HCT116 (cell line): ENCODE measurements around the gene PUSL1. TPM values are rescaled to one million over a fixed set of nuclear protein-coding genes. Genes with fewer than 3 reads are reported as not detected.

ENCODE experiments used
- ATAC-seq: fragments of 200-7000 bp; cut with Tn5 transposase; 2 replicates; pipeline ENCODE4 v1.9.1; 2020; ENCODE audit warnings: mild to moderate bottlenecking, moderate library complexity
- BruUV-seq: library from RNA; stranded (reverse); fragments of 400-500 nt; replicated peaks from 2 replicates; lab custom pipeline; 2021; lab: Mats Ljungman, UMichigan
- CTCF ChIA-PET: fragments of 300-600 bp; sonication (Branson Sonifier 250); formaldehyde crosslinking; loops from one replicate; lab custom pipeline; 2021; ENCODE audit warnings: antibody characterized with exemption; lab: Charles Lee
- POLR2A ChIA-PET: fragments of 300-600, 350-600 bp; sonication (Branson Sonifier 250); formaldehyde crosslinking; loops from one replicate; lab custom pipeline; 2021; ENCODE audit warnings: antibody characterized with exemption; lab: Charles Lee
- RAD21 ChIA-PET, 2 experiments: fragments of 300-600 bp; sonication (Branson Sonifier 250); formaldehyde crosslinking; loops; one replicate each; lab custom pipeline; 2023; ENCODE audit warnings: low total read pairs in 2 of 2; ENCODE audit not compliant: uncharacterized antibody in 2 of 2, unreplicated experiment in 2 of 2, low non-redundant PET in 1 of 2; lab: Charles Lee
- DNase-seq: peaks from one replicate; pipeline ENCODE4 v3.0.0-alpha.2; 2010; ENCODE audit warnings: low read depth, low spot score
- H2AFZ ChIP-seq: fragments of 200-600 bp; shearing (Covaris generic), sonication (generic); 2 replicates; pipeline ENCODE4 v1.6.1; 2017; ENCODE audit warnings: low read depth, mixed run types, mixed read lengths, antibody characterized with exemption, low read length; ENCODE audit not compliant: poor library complexity, severe bottlenecking
- H3K27ac ChIP-seq: 2 replicates; pipeline ENCODE4 v1.5.1; 2012; ENCODE audit warnings: low read depth, low read length
- H3K27me3 ChIP-seq: fragments of 200-600 bp; sonication (generic); 2 replicates; pipeline ENCODE4 v1.6.1; 2016; ENCODE audit warnings: mixed run types, low read length, mixed read lengths; ENCODE audit not compliant: insufficient read depth
- H3K36me3 ChIP-seq, 2 experiments: fragments of 200-500 bp in 1 of 2; fragments of 200-600 bp in 1 of 2; sonication (Bioruptor generic) in 1 of 2; sonication (generic) in 1 of 2; 2 replicates each; pipeline versions ENCODE4 v1.5.1 to v1.6.1; 2014 to 2016; ENCODE audit warnings: low read length in 2 of 2, inconsistent platforms in 1 of 2, mixed read lengths in 1 of 2, mixed run types in 1 of 2; ENCODE audit not compliant: insufficient read depth in 2 of 2, control insufficient read depth in 1 of 2
- H3K4me1 ChIP-seq, 2 experiments: fragments of 200-600 bp in 1 of 2; sonication (generic) in 1 of 2; 2 replicates each; pipeline versions ENCODE4 v1.5.1 to v1.6.1; 2012 to 2017; ENCODE audit warnings: low read length in 2 of 2, inconsistent platforms in 1 of 2, mild to moderate bottlenecking in 1 of 2, mixed read lengths in 1 of 2, mixed run types in 1 of 2, moderate library complexity in 1 of 2; ENCODE audit not compliant: insufficient read depth in 2 of 2, control insufficient read depth in 1 of 2
- H3K4me2 ChIP-seq: fragments of 200-600 bp; sonication (generic); 2 replicates; pipeline ENCODE4 v1.6.1; 2017; ENCODE audit warnings: mixed run types, low read length, mixed read lengths
- H3K4me3 ChIP-seq, 2 experiments: fragments of 200-600 bp in 1 of 2; sonication (generic) in 1 of 2; replicated peaks in 1 of 2; 2 replicates each; pipeline ENCODE4 v1.5.1; 2011 to 2016; ENCODE audit warnings: low read length in 2 of 2, control low read depth in 1 of 2, low read depth in 1 of 2, mild to moderate bottlenecking in 1 of 2, mixed read lengths in 1 of 2, mixed run types in 1 of 2
- H3K79me2 ChIP-seq: fragments of 200-600 bp; sonication (generic); 2 replicates; pipeline ENCODE4 v1.6.1; 2017; ENCODE audit warnings: mild to moderate bottlenecking, mixed run types, low read length, moderate library complexity, mixed read lengths; ENCODE audit not compliant: insufficient read depth
- H3K9ac ChIP-seq: fragments of 200-600 bp; sonication (generic); 2 replicates; pipeline ENCODE4 v1.6.1; 2016; ENCODE audit warnings: low read length, mixed read lengths
- H3K9me2 ChIP-seq: fragments of 200-600 bp; sonication (generic), shearing (Covaris generic); 2 replicates; pipeline ENCODE4 v1.6.1; 2017; ENCODE audit warnings: mixed run types, mild to moderate bottlenecking, moderate library complexity; ENCODE audit not compliant: insufficient read depth
- H3K9me3 ChIP-seq, 2 experiments: fragments of 200-500 bp in 1 of 2; fragments of 200-600 bp in 1 of 2; sonication (Bioruptor generic) in 1 of 2; sonication (generic) in 1 of 2; 2 replicates each; pipeline ENCODE4 v1.6.1; 2014 to 2017; ENCODE audit warnings: low read length in 2 of 2, mixed read lengths in 2 of 2, inconsistent platforms in 1 of 2, low read depth in 1 of 2, mild to moderate bottlenecking in 1 of 2, mixed run types in 1 of 2, moderate library complexity in 1 of 2; ENCODE audit not compliant: control insufficient read depth in 1 of 2, insufficient read depth in 1 of 2
- H4K20me1 ChIP-seq: fragments of 200-600 bp; sonication (generic), shearing (Covaris generic); 2 replicates; pipeline ENCODE4 v1.6.1; 2017; ENCODE audit warnings: mixed run types, mild to moderate bottlenecking, moderate library complexity; ENCODE audit not compliant: insufficient read depth
- EZH2 ChIP-seq: fragments of 200-600 bp; sonication (generic); IDR thresholded peaks from 2 replicates; pipeline ENCODE4 v1.6.1; 2017; ENCODE audit warnings: antibody characterized with exemption, mixed run types
- POLR2A ChIP-seq: IDR thresholded peaks from 2 replicates; pipeline ENCODE4 v1.7.0; 2011; ENCODE audit warnings: borderline replicate concordance; ENCODE audit not compliant: insufficient read depth, insufficient read length; ENCODE audit errors: extremely low read depth
- POLR2AphosphoS5 ChIP-seq: IDR thresholded peaks from 2 replicates; pipeline ENCODE4 v1.6.1; 2011; ENCODE audit warnings: mild to moderate bottlenecking, low read depth, low read length, moderate library complexity
- RAD21 ChIP-seq: IDR thresholded peaks from 2 replicates; pipeline ENCODE4 v1.6.1; 2012; ENCODE audit warnings: low read depth, mild to moderate bottlenecking
- SIN3A ChIP-seq: IDR thresholded peaks from 2 replicates; pipeline ENCODE4 v1.6.1; 2012; ENCODE audit warnings: low read depth
- YY1 ChIP-seq: IDR thresholded peaks from 2 replicates; pipeline ENCODE4 v1.6.1; 2011; ENCODE audit warnings: low read length, low read depth, moderate library complexity, mild to moderate bottlenecking; ENCODE audit not compliant: insufficient replicate concordance; ENCODE audit errors: extremely low read depth
- intact Hi-C: fragments of 100-400 bp; cut with micrococcal nuclease; formaldehyde crosslinking; loops from 2 replicates; pipeline ENCODE4 v1.10.0; 2022
- total RNA-seq: library from RNA; stranded (reverse); gene quantifications from one replicate; pipeline ENCODE4 v1.2.1, GENCODE V29; 2021; ENCODE audit not compliant: unreplicated experiment
- TF ChIP-seq, protein P1 (sequence below): IDR thresholded peaks from 2 replicates; pipeline ENCODE4 v1.6.1; 2012

Gene PUSL1
- total RNA-seq, 1 experiment from 2014 or later: 47.2 TPM

DNA sequence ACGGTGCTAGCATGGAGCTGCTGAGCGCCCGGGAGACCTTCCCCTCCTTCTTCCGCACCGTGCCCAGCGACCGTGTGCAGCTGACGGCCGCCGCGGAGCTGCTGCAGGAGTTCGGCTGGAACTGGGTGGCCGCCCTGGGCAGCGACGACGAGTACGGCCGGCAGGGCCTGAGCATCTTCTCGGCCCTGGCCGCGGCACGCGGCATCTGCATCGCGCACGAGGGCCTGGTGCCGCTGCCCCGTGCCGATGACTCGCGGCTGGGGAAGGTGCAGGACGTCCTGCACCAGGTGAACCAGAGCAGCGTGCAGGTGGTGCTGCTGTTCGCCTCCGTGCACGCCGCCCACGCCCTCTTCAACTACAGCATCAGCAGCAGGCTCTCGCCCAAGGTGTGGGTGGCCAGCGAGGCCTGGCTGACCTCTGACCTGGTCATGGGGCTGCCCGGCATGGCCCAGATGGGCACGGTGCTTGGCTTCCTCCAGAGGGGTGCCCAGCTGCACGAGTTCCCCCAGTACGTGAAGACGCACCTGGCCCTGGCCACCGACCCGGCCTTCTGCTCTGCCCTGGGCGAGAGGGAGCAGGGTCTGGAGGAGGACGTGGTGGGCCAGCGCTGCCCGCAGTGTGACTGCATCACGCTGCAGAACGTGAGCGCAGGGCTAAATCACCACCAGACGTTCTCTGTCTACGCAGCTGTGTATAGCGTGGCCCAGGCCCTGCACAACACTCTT lies 23.8 kb downstream of the PUSL1 start:
- H3K9ac ChIP-seq: no peak overlapping the region
- CTCF ChIA-PET: no interaction called here
- RAD21 ChIA-PET: no interaction called here

GRCh38 chr1:1332774-1333480 lies 24.5 kb downstream of the PUSL1 start:
- Histone ChIP-seq H3K9me2 (no peaks in the 10 kb centered on the region), H3K9me3 (no peaks in the 10 kb centered on the region), H3K27me3 (no peaks in the 10 kb centered on the region), H2AFZ (no peak overlapping the region), H3K4me2 (peak overlapping the region; percentile 44), H4K20me1 (peaks cover 4% of the 10 kb centered on the region; the same call in 1 of the 2 replicates), H3K4me1 (peaks cover 10 to 41% of the 10 kb centered on the region in 2 experiments; a peak in 3 of 4 replicates), H3K4me3 (no peak overlapping the region), H3K9ac (peak overlapping the region; percentile 20; the same call in 1 of the 2 replicates), H3K36me3 (peaks cover 0 to 10% of the 10 kb centered on the region in 2 experiments; a peak in 1 of 4 replicates), H3K27ac (peak overlapping the region; percentile 10; the same call in 1 of the 2 replicates), H3K79me2 (peaks cover 7% of the 10 kb centered on the region; the same call in 1 of the 2 replicates)
- DNase-seq (no peak), ATAC-seq (peak; percentile 17)
- CTCF ChIA-PET: no interaction called here
- POLR2A ChIA-PET: interaction anchor here (0.6 kb wide), 1 partner anchor 42 kb away, joined by 3 read pairs; the partner anchor contains the start of gene AURKAIP1
- RAD21 ChIA-PET: no interaction called here
- intact Hi-C loops: no loop called here
- no TSS peak for BruUV-seq
- TF ChIP-seq EZH2 (no peak), POLR2AphosphoS5 (peak; percentile 57)
- TF ChIP-seq, protein P1, sequence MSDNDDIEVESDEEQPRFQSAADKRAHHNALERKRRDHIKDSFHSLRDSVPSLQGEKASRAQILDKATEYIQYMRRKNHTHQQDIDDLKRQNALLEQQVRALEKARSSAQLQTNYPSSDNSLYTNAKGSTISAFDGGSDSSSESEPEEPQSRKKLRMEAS: peak; percentile 66
- TF ChIP-seq, all 23 proteins: peak for 2

More for the DNA sequence above, 23.8 kb downstream of the PUSL1 start:
- Histone ChIP-seq H3K4me1 (peaks cover 10 to 33% of the 10 kb centered on the region in 2 experiments; a peak in 3 of 4 replicates), H3K9me3 (no peaks in the 10 kb centered on the region), H3K27me3 (no peaks in the 10 kb centered on the region), H3K27ac (no peak overlapping the region; the same call in 1 of the 2 replicates), H4K20me1 (no peaks in the 10 kb centered on the region; the same call in 1 of the 2 replicates), H3K36me3 (peaks cover 0 to 6% of the 10 kb centered on the region in 2 experiments; a peak in 1 of 4 replicates), H3K4me3 (no peak overlapping the region), H3K4me2 (peak overlapping the region; percentile 44), H2AFZ (no peak overlapping the region), H3K79me2 (peaks cover 2% of the 10 kb centered on the region; the same call in 1 of the 2 replicates), H3K9me2 (no peaks in the 10 kb centered on the region)
- intact Hi-C loops: no loop called here
- POLR2A ChIA-PET: interaction anchor here (0.6 kb wide), 1 partner anchor 417 kb away, joined by 6 read pairs; no protein-coding TSS in a partner anchor
- TF ChIP-seq POLR2A: no peak
- no peak for TF ChIP-seq RAD21
- no peak for TF ChIP-seq EZH2
- TF ChIP-seq SIN3A: no peak
- TF ChIP-seq YY1: no peak
- ATAC-seq (peak; percentile 5), DNase-seq (no peak)
- BruUV-seq: no TSS peak
